DMS53 treated with DMSO at 0.1 percent for 48 hours (cell line): ENCODE data around the gene DR1.
"Not testable (repeated sequence)": the region's sequence is repeated elsewhere in the genome, so short reads cannot be mapped to it uniquely, and the experiment has no call there.

Experiments
- DNase-seq: peaks from one replicate; lab custom pipeline; 2025; ENCODE audit not compliant: unreplicated experiment; lab: John Stamatoyannopoulos, UW

The DR1 gene

GRCh38 chr1:93374334-93375106 is 28.8 kb downstream of the DR1 start:
- no peak for DNase-seq

GRCh38 chr1:93384656-93385055 is 38.9 kb downstream of the DR1 start:
- DNase-seq = no peak

- not testable (repeated sequence) for DNase-seq
Observed at GRCh38 chr1:93386268-93386667, 40.6 kb downstream of the DR1 start.

- no peak for DNase-seq
Observed at GRCh38 chr1:93394514-93394913, 48.8 kb downstream of the DR1 start.

- DNase-seq = no peak
Observed at GRCh38 chr1:93395195-93395594, 49.5 kb downstream of the DR1 start.

GRCh38 chr1:93399781-93400180 is 54.1 kb downstream of the DR1 start:
- DNase-seq = no peak

- DNase-seq = no peak
Observed at GRCh38 chr1:93408203-93408602, 62.5 kb downstream of the DR1 start.

GRCh38 chr1:93411000-93411399 is 65.3 kb downstream of the DR1 start:
- no peak for DNase-seq

GRCh38 chr1:93414749-93415148 is 69.0 kb downstream of the DR1 start:
- DNase-seq = no peak

GRCh38 chr1:93415296-93415695 is 69.6 kb downstream of the DR1 start:
- DNase-seq = no peak

- no peak for DNase-seq
Observed at GRCh38 chr1:93416183-93416582, 70.5 kb downstream of the DR1 start.
